ENCODE measurements around the gene EVI2A.

The EVI2A gene

GRCh38 chr17:31279401-31279800, 42.0 kb downstream of the EVI2A start:
- DNase-seq (ENCODE audit: low read depth in 2 of 3, low spot score in 1 of 3), result no peak

- DNase-seq (ENCODE audit: low read depth in 2 of 3, low spot score in 1 of 3), result no peak
These were observed 46.3 kb downstream of the EVI2A start for GRCh38 chr17:31275116-31275515.

GRCh38 chr17:31274252-31274651, 47.2 kb downstream of the EVI2A start:
- no peak for DNase-seq (ENCODE audit: low read depth in 2 of 3, low spot score in 1 of 3)

GRCh38 chr17:31273516-31273915, 47.9 kb downstream of the EVI2A start:
- no peak for DNase-seq (ENCODE audit: low read depth in 2 of 3, low spot score in 1 of 3)

GRCh38 chr17:31272803-31273202, 48.6 kb downstream of the EVI2A start:
- no peak for DNase-seq (ENCODE audit: low read depth in 2 of 3, low spot score in 1 of 3)

GRCh38 chr17:31272236-31272635, 49.2 kb downstream of the EVI2A start:
- DNase-seq (ENCODE audit: low read depth in 2 of 3, low spot score in 1 of 3), result no peak

GRCh38 chr17:31269578-31269983, 51.8 kb downstream of the EVI2A start:
- no peak for DNase-seq (ENCODE audit: low read depth in 2 of 3, low spot score in 1 of 3)

GRCh38 chr17:31269036-31269577, 52.3 kb downstream of the EVI2A start:
- no peak for DNase-seq (ENCODE audit: low read depth in 2 of 3, low spot score in 1 of 3)
